Colonic mucosa (tissue), 4 donors: ENCODE results near the gene MS4A6E. TPM values are rescaled to one million over a fixed set of nuclear protein-coding genes. Genes with fewer than 3 reads are reported as not detected.

Experiments used
- DNase-seq: peaks from one replicate; pipeline ENCODE4 v3.0.0-alpha.2; 2020
- H3K27ac ChIP-seq: fragments of 200-600 bp; one replicate; pipeline ENCODE4 v1.8.0; 2021
- H3K27me3 ChIP-seq: fragments of 200-600 bp; one replicate; pipeline ENCODE4 v1.8.0; 2021
- H3K36me3 ChIP-seq: fragments of 200-600 bp; one replicate; pipeline ENCODE4 v1.8.0; 2021
- H3K4me1 ChIP-seq: fragments of 200-600 bp; one replicate; pipeline ENCODE4 v1.8.0; 2021; ENCODE audit warnings: mild to moderate bottlenecking
- H3K4me3 ChIP-seq: fragments of 200-600 bp; one replicate; pipeline ENCODE4 v1.8.0; 2021
- H3K9ac ChIP-seq, 2 donors: one replicate each; pipeline ENCODE4 v1.7.0; 2013; ENCODE audit warnings: control low read depth in 2 of 2, low read depth in 2 of 2, low read length in 2 of 2
- H3K9me3 ChIP-seq: fragments of 200-600 bp; one replicate; pipeline ENCODE4 v1.8.0; 2021
- CTCF ChIP-seq: fragments of 200-600 bp; IDR thresholded peaks from one replicate; pipeline ENCODE4 v1.8.0; 2022; ENCODE audit warnings: antibody characterized with exemption, mild to moderate bottlenecking
- intact Hi-C: fragments of 100-400 bp; cut with DNase I; formaldehyde crosslinking; loops from one replicate; pipeline ENCODE4 v1.14.1; 2022
- total RNA-seq, 2 donors: library from RNA; stranded (reverse); fragmentation: NEBNext Ultra II Directional in 1 of 2; extraction: Animal tissue kit (Norgen Biotek cat#: 25700) in 1 of 2; gene quantifications; one replicate each; pipeline ENCODE4 v1.2.1, GENCODE V29; 2021
- donor health status: healthy.
- donor health status: DM: no; HTN: no; CAD: no.
- donor health status: DM: no; HTN: no; CAD: no.

Gene MS4A6E
- total RNA-seq, 2 donors from 2014 or later, result not detected

- no peak overlapping the region for H3K9ac ChIP-seq
- no peaks in the 10 kb centered on the region for H3K36me3 ChIP-seq
- TF ChIP-seq CTCF, result no peak
These were observed 11.0 kb downstream of the MS4A6E start for GRCh38 chr11:60338053-60338452.

GRCh38 chr11:60339356-60339755, 12.3 kb downstream of the MS4A6E start:
- Histone ChIP-seq H3K4me1 (no peaks in the 10 kb centered on the region), H3K27me3 (no peaks in the 10 kb centered on the region), H3K36me3 (no peaks in the 10 kb centered on the region), H3K27ac (no peak overlapping the region), H3K4me3 (no peak overlapping the region), H3K9ac (no peak overlapping the region), H3K9me3 (no peaks in the 10 kb centered on the region)
- no peak for DNase-seq
- TF ChIP-seq CTCF, result no peak
- intact Hi-C loops, result no loop called here

More at GRCh38 chr11:60338053-60338452, 11.0 kb downstream of the MS4A6E start:
- Histone ChIP-seq H3K9me3 (no peaks in the 10 kb centered on the region), H3K4me1 (no peaks in the 10 kb centered on the region), H3K4me3 (no peak overlapping the region), H3K27ac (no peak overlapping the region), H3K27me3 (no peaks in the 10 kb centered on the region)
- DNase-seq, result no peak
- intact Hi-C loops, result no loop called here

- intact Hi-C loops, result no loop called here
- H3K9ac ChIP-seq, result no peak overlapping the region
- no peak overlapping the region for H3K4me3 ChIP-seq
- peak; percentile 53 for TF ChIP-seq CTCF
- no peak overlapping the region for H3K27ac ChIP-seq
- no peak for DNase-seq
- H3K27me3 ChIP-seq, result no peaks in the 10 kb centered on the region
- H3K4me1 ChIP-seq, result no peaks in the 10 kb centered on the region
- no peaks in the 10 kb centered on the region for H3K9me3 ChIP-seq
- no peaks in the 10 kb centered on the region for H3K36me3 ChIP-seq
These were observed 16.1 kb downstream of the MS4A6E start for GRCh38 chr11:60343094-60343704.

GRCh38 chr11:60344146-60344545, 17.1 kb downstream of the MS4A6E start:
- no peak for DNase-seq
- no peak for TF ChIP-seq CTCF
- H3K9ac ChIP-seq, result no peak overlapping the region
- no peaks in the 10 kb centered on the region for H3K9me3 ChIP-seq
- no peaks in the 10 kb centered on the region for H3K27me3 ChIP-seq
- H3K27ac ChIP-seq, result no peak overlapping the region
- no peaks in the 10 kb centered on the region for H3K4me1 ChIP-seq
- no peak overlapping the region for H3K4me3 ChIP-seq
- H3K36me3 ChIP-seq, result no peaks in the 10 kb centered on the region
- intact Hi-C loops, result no loop called here

- intact Hi-C loops, result loop anchor here (5.0 kb wide), 1 partner anchor 272 kb away; no protein-coding TSS in a partner anchor
- no peak overlapping the region for H3K9ac ChIP-seq
- peak; percentile 12 for TF ChIP-seq CTCF
- no peak overlapping the region for H3K27ac ChIP-seq
- H3K9me3 ChIP-seq, result no peaks in the 10 kb centered on the region
- no peak overlapping the region for H3K4me3 ChIP-seq
- no peak for DNase-seq
- no peaks in the 10 kb centered on the region for H3K36me3 ChIP-seq
- H3K4me1 ChIP-seq, result no peaks in the 10 kb centered on the region
- H3K27me3 ChIP-seq, result no peaks in the 10 kb centered on the region
These were observed 18.4 kb downstream of the MS4A6E start for GRCh38 chr11:60345489-60345888.
